ENCODE measurements around the gene CCDC92.
A peak's percentile ranks its signal among the peaks of the same experiment; 100 is the strongest.

The CCDC92 gene, protein sequence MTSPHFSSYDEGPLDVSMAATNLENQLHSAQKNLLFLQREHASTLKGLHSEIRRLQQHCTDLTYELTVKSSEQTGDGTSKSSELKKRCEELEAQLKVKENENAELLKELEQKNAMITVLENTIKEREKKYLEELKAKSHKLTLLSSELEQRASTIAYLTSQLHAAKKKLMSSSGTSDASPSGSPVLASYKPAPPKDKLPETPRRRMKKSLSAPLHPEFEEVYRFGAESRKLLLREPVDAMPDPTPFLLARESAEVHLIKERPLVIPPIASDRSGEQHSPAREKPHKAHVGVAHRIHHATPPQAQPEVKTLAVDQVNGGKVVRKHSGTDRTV

DNA sequence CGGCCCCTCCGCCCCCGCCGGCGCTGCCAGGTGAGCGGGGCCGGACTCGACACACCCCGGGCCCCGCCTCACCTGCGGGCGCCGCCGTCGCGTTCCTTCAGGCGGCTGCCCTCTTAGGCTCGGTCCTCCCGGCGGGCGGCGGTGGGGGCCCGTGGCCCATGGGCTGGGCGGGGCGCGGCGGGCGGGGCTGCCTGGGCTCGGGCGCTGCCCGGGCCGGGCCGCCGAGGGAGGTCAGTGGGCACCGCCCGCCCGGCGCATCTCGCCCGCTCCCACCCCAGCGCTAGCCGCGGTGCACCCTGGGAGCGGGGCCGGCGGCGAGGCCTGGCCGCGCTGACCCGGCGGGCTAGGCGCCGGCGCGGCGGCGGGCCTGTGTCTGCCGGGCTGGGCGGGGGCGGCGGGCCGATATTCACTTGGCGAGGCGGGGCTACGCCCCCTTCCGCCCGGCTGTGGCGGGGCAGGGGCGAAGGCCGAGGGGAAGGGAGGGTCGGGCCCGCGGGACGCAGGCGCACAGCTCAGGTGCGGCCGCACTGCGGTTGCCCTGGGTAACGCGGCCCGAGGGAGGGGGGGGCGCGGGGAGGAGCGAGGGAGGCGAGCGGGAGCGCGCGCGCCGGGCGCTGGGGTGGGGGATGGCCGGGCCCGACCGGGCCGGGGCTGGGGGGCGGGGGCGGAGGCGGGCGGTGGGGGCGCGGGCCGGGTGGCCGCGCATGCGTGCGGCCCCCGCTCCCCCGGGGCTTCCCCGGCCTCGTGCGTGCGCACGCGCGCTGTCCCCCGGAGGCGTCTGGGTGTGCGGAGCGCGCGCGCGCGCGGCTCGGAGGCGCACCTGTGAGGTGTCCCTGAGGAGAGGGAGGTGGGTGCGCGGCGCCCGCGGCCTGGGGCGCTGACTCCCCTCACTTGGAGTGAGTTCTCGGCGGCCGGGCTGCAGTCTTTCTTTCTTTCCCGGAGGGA, at the start of gene CCDC92, which contains the start of gene ZNF664:
TSS of gene CCDC92 (minus strand) at position 375 of the 945 bp plus-strand sequence. CDS start 28,526 bp downstream, outside the sequence.
TSS of gene ZNF664 (plus strand) at position 759 of the 945 bp plus-strand sequence. CDS start 38,930 bp downstream, outside the sequence.
- DNase-seq, result peak; percentile 99

DNA sequence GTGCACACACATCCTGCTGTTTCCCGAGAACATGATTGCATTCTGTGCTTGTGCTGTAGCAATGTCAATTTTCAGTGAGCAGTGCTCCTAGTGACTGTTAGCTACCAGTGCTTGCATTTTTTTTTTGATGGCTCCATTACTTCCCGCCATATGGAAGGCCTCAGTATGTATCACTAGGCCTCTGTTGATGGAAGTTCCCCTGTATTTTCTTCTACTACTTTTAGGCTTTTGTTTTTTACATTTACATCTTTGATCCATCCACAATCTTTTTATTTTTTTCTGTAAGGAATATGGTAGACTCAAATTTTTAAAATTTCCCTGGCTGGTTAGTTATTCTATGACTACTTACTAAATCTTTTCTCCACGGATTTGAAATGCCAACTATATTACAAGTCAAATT, 49.5 kb upstream of the CCDC92 start:
- no peak for DNase-seq

DNA sequence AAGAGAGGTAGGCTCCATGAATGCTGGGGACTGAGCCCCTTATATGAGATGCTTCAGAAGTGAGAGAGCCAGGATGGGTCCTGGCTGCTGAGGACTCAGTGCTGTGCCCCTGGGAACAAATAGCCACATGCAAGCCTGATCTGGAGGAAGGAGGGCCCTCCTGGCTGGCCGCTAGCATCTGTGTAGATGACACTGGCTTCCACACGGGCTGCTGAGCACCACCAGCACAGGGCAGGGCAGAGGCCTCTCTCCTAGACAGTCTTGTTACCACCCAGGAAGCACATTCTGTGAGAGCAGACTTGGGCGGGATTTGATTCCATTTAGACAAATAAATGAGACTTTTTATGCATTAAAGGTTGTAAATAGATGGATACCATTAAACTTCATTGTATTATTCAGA, 48.4 kb upstream of the CCDC92 start:
- no peak for DNase-seq

DNA sequence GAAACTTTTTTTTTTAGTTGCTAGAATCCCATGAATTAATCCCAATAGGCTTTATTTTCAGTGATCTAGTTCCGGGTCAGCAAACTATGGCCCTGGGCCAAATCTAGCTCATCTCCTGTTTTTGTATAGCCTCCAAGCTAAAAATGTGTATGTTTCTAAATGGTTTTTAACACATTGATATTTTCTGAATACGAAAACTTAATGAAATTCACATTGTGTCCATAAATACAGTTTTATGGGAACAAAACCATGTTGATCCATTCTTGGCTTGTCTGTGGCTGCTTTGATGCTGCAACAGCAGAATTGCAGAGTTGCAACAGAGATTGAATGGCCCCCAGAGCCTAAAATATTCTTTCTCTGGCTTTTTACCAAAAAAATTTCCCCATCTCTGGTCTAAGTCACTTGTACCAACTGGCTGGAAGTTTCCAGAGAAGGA, 47.9 kb upstream of the CCDC92 start:
- no peak for DNase-seq

DNA sequence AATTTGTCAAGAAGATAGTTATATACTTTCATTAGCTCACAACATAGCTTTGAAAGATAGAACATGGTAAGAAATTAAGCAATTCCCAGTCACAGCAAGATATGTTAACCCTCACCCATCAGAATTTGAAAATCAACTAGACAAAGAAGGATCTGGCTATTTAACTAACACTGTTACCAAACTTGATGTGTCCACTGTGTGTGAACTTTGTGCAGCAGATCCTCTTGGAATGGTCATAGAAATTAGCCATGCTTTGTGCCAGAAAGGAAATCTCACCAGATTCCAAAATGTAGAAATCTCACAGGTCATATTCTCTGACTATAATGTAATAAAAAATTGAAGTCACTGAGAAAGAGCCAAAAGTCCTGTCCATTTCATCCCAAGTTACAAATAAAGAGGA, 46.5 kb upstream of the CCDC92 start:
- no peak for DNase-seq

DNA sequence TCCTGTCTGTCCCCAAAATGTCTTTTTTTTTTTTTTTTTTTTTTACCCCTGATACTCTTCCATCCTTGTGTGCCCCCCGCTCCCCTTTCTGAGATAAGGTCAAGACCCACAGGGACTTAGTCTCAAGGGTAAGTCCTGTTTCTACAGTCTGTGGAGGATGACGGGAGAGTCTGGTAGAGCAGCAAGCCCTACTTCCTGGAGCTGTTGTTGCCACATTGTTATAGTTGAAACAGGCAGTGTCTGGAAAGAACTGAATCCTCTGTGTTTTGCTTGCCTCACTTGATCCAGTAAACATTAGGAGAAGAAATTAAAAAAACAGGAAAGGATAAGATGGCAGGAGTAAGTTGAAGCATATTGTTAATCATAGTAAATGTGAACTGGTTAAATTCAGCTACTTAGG, 45.9 kb upstream of the CCDC92 start:
- no peak for DNase-seq

DNA sequence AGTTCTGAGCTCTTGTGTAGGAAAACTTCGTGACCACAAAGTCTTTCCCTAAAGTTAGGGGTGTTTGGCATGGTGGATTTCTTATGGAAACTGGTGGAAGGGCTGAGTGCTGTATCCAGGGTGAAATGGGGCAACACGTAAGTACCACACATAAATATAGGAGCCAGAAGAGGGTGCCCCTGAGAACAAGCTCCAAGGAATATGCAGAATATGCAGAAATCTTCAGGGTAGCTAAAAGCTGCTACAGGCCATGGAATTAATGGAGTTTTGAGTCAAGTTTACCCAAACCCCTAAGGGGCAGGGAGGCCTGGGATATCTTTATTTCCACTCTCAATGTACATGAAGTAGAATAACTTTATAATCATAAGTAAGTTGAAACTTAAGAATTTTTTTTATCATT, 44.4 kb upstream of the CCDC92 start:
- DNase-seq, result no peak

DNA sequence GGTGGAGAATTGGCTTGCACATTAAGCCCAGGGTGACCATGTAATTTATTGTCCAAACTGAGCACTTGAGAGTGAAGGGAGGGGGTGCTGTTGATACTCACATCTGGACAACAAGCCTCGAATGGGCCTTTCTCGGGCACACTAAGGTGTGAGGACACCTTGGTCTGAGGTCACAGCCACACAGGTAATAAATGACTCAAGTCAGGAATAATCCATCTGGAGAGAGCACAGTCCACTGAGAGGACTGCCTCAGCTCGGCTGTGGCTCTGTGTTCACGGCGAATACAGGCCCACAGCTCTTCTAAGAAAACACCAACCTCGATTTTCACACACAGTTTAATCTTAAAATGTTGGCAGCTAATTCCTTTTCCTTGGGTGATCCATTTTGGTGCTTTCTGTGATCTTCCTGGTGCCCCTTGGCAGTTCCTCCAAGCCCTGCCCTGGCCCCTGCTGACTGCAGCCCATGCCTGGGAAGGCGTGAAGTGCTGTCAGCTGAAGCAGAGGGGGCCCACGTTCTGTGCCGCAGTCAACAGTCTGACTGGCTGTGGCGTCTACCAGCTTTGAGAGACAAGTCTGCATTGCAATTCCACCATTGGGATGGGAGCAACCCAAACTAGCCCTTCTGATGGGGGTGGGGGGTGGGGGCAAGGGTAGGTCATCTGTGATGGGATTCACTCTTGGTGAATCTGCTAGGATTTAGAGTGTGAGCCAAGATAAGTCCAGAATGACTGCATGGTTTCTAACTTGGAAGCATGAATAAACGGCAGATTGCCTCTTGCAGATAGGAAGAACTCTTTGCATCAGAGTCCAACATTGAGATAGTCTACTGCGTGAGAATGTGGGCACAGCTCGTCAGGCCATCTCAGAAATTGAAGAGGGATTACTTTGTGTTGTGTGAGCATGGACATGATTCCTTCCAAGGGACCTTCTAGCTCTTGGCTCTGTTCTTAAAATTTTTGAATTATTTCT, 43.1 kb upstream of the CCDC92 start:
- DNase-seq, result no peak

DNA sequence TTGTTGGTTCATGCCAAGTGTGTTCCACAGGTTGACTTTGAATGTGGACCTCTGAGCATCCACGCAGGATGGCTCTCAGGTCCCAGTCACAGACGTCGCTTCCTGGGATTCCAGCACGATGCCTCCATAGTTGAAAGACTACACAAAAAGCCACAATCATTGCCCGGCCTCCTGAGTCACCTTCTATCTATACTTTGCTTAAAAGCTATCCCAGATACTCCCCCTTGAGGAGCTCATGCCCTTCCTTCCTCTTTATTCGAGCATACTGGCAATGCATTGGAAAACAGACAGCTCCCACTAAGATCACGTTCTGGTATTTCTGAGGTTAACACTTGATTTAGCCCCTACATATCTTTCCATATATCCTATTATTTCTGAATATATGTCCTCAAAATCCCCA, 40.4 kb upstream of the CCDC92 start:
- DNase-seq, result no peak

DNA sequence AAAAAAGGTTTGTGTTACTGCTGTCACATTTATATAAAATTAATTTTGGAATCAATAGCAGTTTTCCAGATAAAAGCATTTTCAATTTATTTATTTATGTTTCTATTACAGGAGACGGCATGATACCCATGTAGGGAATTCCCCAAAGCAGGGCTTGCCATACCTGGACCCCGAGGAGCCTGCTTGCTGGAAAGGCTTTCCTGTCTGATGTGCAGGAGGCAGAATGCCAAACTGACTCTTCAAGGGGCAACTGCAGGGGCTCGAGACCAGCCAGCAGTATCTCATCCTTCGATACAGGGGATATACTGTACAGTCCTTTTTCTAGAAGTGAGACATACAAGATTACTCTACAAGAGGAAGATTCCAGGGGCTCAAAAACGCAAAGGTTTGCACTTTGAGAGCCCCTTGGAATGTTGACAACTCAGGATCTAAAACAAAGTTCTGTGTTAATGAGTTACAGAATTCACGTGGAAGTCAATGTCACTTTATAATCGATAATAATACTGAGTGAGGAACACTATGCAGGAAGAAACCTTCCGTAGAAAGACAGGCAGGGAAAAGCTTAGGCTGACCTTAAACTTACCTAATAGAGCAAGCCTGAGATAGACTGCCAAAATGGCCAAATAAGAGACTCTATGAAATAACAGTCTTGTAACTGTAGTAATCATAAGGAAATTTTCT, 38.9 kb upstream of the CCDC92 start:
- no peak for DNase-seq

DNA sequence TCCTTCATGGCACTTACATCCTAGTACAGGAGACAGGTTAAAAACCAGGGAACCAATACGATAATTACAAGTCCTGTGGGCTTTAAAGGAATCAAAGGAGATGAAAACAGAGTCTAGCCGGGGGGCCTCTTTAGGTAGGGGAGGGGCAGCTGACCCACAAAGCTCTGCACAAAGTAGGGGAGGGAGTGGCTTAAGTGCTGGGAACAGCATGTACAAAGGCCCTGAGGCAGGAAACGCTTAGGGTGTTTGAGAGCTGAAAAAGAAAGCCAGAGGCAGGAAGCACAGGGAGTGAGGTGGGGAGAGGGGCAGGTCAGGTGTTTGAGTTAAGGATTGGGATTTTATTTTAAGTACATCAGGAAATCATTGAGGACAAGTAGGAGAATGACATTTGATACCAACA, 38.1 kb upstream of the CCDC92 start:
- no peak for DNase-seq

DNA sequence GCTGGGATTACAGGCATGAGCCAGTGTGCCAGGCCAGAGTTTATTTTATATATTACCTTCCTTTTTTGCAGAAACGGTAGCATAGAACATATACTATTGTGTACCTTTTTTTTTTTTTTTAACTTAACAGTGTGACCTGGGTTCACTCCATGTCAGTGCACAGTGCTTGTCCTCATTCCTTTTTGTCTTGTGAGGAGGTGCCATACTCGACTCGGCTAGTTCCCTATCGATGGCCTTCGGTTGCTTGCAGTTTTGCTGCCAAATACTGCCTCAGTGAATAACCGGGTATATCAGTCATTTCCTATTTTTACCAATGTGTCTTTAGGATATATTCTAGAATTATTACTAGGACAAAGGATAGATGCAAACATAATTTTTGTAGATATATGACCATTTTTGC, 37.1 kb upstream of the CCDC92 start:
- DNase-seq, result no peak

DNA sequence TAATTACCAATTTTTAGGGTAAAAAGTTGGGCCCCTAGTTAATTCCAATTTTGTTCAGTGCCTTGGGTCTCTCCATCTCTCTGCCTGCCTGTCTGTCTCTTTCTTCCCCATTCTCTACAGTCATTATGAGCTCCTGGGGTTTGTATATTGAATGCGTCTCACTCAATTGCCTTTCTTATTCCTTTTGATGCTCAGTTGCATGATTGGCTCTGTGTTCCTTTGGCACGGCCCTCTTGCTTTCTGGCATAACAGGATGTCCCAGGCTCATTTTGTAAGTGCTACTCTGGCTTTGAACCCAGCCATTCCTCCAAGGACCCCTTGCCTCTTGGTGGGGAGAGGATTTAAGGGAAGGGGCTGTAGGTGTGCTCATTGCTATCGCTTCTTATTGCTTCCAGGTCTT, 36.0 kb upstream of the CCDC92 start:
- no peak for DNase-seq

DNA sequence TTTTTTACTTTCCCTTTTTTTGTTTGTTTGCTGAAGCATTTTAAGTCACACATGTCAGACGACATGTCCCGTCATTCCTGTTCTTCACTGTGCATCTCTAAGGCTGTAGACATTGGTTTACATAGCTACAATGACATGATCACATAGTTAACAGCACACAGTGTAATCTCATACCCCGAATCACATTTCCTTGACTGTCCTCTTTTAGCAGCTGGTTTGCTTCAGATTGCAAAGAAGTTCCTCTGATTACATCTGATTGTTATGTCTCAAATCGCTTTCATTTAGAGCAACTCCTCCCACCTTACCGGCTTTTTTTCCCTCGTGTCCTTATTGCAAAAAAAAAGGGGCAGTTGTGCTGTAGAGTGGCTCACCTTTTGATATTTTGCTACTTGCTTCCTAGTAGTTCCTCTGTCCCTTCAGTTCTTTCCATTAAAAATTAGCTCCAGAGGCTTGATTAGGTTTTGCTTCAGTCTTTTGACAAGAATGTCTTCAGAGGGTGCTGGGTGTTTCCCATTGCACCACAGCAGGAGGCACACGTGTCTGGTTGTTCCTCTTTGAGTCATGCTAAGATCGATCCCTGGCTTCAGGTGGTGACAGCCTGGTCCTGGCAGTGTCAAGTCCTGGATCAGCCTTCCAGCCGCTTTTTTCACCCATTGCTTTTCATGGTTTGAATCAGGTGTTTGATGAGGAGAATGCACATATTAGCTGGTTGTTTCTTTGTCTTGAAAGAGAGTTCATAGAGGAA, 35.4 kb upstream of the CCDC92 start:
- no peak for DNase-seq

DNA sequence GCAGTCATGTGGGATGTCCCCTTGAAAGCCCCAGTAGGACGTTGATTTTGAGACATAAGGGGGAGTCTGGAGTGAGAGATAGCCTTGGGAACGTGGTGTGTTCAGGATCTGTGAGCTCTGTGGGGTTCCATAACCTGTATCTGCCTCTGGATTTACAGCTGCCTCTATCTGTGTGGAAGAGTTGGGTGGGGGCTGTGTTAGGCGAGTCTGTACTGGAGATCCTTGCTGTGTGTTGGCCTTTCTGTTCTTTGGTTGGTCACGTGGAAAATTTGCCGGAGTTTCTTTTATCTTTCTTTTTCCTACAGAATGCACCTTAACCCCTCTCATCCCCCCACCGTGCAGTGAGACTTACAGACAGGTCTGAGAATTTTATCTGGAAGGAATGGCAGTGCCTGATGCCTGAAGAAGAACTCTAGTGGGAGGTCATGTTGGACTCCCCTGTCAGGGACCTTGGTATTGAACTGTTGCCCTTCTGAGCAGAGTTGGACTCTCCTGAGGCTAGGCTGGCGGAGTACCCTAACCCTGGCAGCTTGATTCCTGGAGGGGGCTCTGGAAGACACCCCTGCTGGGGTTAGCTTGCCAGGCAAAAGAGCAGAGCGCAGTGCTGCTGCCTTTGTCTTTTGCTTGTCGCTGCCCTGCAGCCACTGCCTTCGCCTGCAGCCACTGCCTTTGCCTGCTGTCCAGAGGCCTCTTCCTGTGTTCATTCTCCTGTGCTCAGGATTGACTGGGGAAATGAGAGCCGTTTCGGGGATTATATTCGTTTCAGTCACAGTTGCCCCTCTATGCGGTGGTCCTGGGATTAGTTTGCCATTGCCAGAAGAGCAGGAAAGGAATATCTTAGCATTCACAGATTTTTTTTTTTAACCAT, 34.4 kb upstream of the CCDC92 start:
- no peak for DNase-seq

DNA sequence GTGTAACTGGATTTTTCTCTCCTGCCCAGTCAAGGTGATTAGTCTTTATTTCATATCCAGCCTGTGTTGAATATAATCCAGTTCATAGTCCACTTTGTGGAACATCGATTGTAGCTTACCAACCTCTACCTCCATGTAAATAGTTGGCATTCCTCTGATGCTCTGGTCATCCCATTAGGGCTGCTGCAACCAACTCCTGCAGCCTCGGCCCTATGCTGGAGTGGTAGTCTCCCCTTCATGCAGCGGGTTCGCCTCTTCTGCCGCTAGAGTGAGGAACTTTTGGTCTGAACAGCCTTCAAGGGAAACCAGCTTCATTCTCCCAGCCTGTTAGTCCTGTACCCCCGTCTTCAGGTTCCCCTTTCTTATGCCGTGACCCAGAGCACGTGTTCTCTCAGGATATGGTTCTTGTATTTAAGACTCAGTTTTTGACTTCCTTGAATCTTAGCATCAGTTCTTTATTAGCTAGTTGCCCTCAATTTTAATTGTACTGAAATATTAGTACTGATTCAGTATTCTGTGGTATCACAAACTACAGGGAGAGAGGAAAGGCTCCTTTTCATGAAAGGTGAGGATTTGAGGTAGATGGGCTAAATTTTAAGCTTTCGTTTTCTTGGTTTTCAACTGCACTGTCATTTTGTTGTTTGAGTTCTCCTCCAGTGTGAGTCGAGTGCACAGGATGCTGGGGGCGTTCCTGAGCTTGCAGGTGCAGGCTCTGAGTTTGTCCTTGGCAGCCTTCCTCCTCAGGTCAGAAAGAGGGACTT, 33.6 kb upstream of the CCDC92 start:
- no peak for DNase-seq

DNA sequence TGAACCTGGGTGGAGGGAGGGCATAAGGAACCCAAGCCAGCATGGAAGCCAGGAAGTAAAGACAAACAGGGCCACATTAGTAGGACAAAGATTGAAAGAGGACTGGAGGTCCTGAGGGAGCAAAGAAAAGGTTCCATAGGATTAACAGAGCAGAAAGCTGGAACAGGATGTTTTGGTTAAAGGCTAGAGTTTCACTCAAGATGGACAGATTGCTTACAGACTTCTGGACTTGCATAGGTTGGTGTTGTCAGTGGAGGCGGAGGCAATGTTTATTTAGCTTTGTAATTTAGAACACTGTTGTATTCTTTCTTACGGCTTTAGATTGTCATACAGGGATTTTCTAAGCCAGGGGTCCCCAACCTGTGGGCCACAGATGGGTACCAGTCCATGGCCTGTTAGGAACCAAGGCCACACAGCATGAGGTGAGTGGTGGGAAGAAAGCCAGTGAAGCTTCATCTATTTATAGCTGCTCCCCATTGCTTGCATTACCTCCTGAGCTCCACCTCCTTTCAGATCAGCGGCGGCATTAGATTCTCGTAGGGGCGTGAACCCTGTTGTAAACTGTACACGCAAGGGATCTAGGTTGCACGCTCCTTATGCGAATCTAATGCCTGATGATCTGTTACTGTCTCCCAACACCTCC, 31.7 kb upstream of the CCDC92 start:
- DNase-seq, result no peak

DNA sequence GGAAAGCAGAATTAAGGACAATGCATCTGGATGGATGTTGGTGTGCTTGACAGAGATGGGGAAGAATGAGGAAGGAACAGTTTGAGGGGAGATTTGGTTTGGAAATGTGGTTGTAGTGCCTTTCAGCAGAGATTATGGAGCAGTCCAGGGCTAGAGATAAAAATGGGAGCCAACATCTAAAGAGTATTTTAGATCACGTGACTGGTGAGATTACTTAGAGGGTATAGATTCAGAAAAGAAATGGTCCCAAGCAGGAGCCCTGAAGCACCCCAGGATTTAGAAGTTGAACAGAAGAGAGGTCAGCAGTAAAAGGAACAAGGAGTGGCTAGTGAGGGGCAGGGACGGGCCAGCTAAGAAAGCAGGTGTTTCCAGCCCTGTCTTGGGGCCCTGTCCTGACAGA, 30.0 kb upstream of the CCDC92 start:
- no peak for DNase-seq
